ENCODE measurements around the gene RTN4RL1.

RTN4RL1 gene

DNA sequence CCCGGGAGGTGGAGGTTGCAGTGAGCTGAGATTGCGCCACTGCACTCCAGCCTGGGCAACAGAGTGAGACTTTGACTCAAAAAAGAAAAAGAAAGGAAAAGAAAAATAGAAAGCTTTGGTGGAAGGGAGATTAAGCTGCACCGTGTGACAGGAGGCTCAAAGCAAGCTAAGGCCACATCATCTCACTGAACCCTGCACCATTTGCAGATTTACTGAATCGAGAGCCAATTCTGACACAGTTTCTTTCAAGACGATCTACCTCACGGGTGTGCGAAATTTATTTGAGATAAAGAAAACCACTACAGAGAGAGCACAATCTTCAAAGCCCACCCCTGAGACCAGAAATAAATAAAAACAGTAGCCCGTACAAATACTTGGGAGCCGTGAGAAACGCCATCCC, 49.6 kb downstream of the RTN4RL1 start:
- no peak for DNase-seq (ENCODE audit: low spot score)

- DNase-seq (ENCODE audit: low spot score), result no peak
Measured at GRCh38 chr17:1972487-1973160, 52.5 kb downstream of the RTN4RL1 start.

DNA sequence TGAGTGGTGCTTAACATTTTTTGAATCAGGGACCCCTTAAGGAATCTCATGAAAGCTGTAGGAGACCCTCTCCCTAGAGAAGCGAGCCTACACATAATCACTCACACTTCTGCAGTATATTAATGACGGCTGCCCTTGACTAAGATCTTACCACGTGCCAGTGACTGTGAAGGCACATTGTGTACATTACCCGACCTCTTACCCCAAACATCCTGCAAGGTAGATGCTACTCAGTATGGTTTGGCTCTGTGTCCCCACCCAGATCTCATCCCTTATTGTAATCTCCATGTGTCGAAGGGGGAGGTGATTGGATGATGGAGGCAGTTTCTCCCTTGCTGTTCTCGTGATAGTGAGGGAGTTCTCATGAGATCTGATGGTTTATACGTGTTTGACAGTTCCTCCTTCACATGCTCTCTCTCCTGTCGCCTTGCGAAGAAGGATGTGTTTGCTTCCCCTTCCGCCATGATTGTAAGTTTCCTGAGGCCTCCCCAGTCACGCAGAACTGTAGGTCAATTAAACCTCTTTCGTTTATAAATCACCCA, 54.2 kb downstream of the RTN4RL1 start:
- DNase-seq (ENCODE audit: low spot score), result no peak

DNA sequence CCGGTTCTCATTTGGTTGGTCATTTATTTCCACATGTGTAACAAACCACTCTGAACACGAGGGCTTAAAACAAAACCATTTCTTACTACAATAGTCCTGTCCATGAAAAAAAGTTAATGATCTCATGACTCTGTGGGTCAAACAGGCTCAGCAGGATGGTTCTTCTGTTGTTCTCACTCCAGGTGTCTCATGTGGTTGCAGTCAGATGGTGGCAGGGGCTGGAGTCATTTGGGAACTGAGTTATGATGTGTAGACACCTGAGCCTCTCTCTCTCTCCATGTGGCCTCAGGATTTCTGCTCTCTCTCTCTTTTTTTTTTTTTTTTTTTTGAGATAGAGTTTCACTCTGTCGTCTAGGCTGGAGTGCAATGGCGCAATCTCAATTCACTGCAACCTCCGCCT, 55.4 kb downstream of the RTN4RL1 start:
- DNase-seq (ENCODE audit: low spot score), result no peak

- no peak for DNase-seq (ENCODE audit: low spot score)
Measured at GRCh38 chr17:1967213-1967612, 57.9 kb downstream of the RTN4RL1 start.

DNA sequence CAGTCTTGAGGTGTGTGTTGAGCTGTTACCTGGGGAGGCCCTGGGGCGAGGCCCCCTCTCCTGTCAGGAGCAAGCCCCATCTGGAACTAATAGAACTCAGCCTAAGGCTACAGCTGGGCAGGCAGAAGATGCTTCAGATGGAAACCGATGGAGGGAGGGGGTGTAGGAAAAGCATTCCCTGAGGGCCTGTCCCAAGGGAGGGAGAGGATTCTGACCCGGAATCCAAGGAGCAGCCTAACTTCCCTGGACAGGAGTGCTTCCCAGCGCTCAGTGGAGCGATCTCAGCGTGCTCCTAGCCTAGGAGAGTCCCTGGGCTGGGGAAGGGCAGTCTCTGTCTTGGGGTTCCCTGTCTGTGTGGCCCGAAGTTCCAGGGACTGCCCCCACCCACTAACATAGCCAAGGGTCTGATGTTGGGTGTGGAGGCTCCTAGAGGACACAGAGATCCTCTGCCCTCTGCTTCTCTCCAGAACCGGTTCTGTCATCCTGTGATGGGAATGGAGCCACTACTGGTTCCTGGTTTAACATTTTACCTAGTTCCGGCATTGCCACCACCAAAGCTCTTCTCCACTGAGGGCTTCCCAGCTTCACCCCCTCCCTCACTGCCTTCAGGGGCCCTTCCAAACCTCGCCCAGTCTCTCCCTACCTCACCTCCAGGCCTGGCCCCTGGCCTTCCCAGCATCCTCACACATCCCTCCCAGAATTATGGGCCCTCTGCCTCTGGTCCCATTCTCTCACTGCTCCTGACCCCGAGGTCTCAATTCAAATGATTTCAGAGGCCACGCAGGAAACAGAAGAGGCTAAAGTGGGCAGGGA, 58.7 kb downstream of the RTN4RL1 start:
- no peak for DNase-seq (ENCODE audit: low spot score)

DNA sequence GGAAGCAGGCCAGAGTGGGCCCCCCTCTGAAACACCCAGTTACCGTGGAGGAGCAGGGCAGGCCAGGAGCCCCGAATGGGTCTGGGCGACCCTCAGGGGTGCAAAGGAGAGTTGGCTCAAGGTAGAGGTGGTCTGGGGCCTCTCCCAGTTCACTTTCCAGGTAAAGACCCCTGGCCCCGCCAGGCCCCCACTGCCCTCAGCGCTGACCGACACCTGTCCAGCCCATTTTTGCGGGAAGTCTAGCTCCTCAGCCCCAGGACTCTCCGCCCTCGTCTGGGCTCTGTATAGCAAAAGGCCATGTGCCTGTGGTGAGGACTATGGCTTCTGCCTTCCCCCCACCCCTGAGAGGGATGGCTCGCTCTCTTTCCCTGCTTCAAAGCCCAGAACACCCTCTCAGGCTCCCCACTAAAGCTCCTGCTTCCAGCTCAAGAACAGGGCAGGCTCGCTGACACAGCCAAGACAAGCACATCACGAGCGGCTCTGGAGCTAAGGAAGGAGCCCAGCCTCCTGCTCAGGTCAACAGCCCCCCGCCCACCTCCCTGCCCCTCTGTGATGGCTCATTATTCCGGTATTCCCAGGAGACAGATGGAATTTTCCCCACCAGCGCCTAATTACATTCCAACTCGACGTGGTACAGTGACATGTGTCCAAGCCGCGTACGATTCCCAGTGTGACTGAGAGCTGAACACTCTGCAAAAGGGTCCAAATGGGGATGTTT, 59.4 kb downstream of the RTN4RL1 start:
- no peak for DNase-seq (ENCODE audit: low spot score)

DNA sequence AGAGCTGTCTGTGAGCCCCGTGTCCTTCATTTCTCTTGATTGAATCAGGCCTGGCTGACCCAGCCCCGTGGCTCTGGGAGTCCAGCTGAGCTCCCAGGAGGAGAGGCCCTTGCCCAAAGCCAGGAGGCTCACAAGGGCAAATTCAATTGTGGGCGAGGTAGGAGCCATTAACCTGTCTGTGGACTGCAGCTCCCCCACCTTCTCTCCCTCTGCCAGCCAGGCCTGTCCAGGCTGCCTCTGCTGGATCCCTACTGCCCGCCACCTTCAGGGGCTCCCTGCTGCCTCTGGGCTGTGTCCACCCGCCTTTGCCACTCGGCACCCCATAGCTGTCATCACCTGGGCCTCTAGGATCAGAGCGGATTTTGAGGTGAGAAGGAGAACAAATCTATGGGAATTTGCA, 61.9 kb downstream of the RTN4RL1 start:
- no peak for DNase-seq (ENCODE audit: low spot score)

DNA sequence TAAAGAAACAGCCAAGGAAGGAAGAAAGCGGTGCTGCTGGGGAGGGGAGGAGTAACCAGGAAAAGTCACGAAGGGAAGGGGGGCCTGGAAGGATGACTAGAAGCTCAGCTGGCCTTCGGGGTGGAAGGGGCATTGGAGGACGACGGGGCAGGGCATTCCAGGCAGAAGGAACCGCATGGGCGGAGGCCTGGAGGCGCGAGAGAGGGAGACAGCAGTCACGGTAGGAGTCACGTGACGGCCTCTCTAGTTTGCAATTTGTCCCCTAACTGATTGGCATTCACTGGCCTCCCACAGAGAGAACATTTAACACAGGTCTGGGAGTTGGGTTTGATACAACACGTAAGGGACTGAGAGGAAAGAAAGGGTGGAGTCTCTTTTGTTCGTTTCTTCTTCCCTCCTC, 63.9 kb downstream of the RTN4RL1 start:
- no peak for DNase-seq (ENCODE audit: low spot score)

DNA sequence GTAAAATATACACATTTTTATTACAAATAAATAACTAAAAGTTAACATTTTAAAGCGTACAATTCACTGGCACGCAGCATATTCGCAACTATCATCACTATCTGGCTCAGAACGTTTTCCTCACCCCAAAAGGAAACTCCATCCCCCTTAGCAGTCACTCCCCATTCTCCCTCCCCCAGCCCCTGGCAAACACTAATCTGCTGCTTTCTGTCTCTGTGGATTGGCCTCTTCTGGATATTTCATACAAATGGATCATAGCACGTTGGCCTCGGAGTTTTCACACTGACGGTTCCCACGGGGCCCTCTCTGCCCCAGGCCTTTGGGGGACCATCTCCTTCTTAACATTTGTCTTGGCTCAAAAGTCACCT, 64.6 kb downstream of the RTN4RL1 start:
- DNase-seq (ENCODE audit: low spot score), result no peak

GRCh38 chr17:1959871-1960544, 65.1 kb downstream of the RTN4RL1 start:
- DNase-seq (ENCODE audit: low spot score), result no peak

- DNase-seq (ENCODE audit: low spot score), result no peak
Measured at GRCh38 chr17:1958134-1958881, 66.8 kb downstream of the RTN4RL1 start.

- no peak for DNase-seq (ENCODE audit: low spot score)
Measured at GRCh38 chr17:1957037-1957436, 68.1 kb downstream of the RTN4RL1 start.

DNA sequence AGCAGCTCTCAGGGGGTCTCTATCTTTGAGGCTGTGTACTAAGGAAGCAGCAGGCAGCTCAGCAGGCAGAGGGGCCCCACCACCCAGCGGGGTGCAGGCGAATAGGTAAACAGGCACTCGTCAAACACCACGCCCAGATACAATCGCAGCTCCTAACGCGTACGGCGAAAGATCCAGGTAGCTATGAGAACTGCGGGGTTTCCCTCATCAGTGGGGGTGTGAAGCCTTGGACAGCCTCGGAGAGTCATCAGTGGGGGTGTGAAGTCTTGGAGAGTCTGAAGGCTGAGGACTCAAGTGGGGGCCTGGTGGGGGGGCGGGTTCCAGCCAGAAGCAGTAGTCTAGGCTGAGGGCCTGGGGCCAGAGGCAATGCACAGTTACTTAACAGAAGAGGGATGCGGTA, 69.0 kb downstream of the RTN4RL1 start:
- no peak for DNase-seq (ENCODE audit: low spot score)

DNA sequence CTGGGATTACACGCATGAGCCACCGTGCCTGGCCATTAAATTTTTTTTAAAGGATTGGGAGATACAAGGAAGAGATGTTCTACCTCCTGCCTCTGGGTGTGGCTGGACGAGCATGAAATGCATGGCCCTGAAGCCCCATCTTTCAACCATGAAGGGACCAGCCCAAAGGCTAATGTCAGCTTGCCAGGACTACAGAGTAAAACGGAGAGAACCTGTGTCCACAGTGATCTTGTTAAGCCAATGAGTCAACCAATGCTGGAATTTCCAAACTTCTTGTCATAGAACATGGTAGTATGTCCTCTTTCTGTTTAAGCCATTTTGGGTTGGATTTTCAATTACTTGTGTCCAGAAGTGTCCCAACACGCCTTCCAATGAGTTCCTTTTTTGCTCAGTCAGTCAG, 71.3 kb downstream of the RTN4RL1 start:
- DNase-seq (ENCODE audit: low spot score), result no peak

- no peak for DNase-seq (ENCODE audit: low spot score)
Measured at GRCh38 chr17:1951920-1952319, 73.2 kb downstream of the RTN4RL1 start.

DNA sequence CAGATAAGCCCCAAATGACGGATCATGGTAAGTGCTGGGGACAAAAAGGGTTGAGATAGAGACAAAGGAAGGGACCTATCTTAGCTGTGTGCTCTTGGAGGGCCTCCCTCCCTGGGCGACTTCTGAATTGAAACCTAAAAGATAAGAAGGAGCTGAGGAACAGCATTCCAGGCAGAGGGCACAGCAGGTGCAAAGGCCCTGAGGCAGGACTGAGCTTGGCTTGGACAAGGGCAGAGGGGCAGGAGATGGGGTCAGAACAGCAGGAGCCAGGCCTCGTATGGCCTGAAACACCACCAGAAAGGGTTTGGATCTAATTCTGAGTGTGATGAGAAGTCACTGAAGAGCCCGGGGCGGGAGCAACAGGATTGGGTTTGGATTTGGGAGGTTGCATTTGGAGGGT, 75.4 kb downstream of the RTN4RL1 start:
- DNase-seq (ENCODE audit: low spot score), result no peak

DNA sequence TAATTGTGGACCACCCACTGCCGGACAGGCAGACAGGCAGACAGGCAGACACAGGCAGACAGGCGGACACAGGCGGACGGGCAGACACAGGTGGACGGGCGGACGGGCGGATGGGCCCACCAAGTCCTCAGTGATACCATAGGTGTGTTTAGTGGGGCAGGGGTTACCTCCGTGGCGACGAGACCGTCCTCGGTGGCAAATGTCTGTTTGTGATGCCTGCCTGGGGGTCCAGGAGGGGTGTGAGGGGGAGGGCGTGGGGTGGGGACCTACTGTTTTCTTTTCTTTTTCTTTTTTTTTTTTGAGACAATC, 76.7 kb downstream of the RTN4RL1 start:
- no peak for DNase-seq (ENCODE audit: low spot score)

GRCh38 chr17:1947743-1948516, 77.2 kb downstream of the RTN4RL1 start:
- no peak for DNase-seq (ENCODE audit: low spot score)

GRCh38 chr17:1947229-1947742, 77.8 kb downstream of the RTN4RL1 start:
- no peak for DNase-seq (ENCODE audit: low spot score)
